Effector memory CD4-positive, alpha-beta T cell (primary cell): ENCODE data around the gene POM121.
A peak's percentile ranks its signal among the peaks of the same experiment; 100 is the strongest.
"Not testable (repeated sequence)": the region's sequence is repeated elsewhere in the genome, so short reads cannot be mapped to it uniquely, and the experiment has no call there.

Source experiments
- DNase-seq, 3 donors: peaks; one replicate each; pipeline ENCODE4 v3.0.0-alpha.2; 2020
- H3K27ac ChIP-seq: 2 replicates; pipeline ENCODE4 v1.7.0; 2013; ENCODE audit warnings: mild to moderate bottlenecking, low read length, moderate library complexity; ENCODE audit not compliant: insufficient read depth, poor library complexity, severe bottlenecking
- H3K27me3 ChIP-seq: replicated peaks from 2 replicates; pipeline ENCODE4 v1.7.0; 2013; ENCODE audit warnings: mild to moderate bottlenecking, low read length; ENCODE audit not compliant: insufficient read depth, control insufficient read depth, poor library complexity, severe bottlenecking
- H3K36me3 ChIP-seq: 2 replicates; pipeline ENCODE4 v1.7.0; 2013; ENCODE audit warnings: mild to moderate bottlenecking, low read length, moderate library complexity; ENCODE audit not compliant: control insufficient read depth, insufficient read depth
- H3K4me1 ChIP-seq: 2 replicates; pipeline ENCODE4 v1.7.0; 2013; ENCODE audit warnings: low read length, mild to moderate bottlenecking; ENCODE audit not compliant: control insufficient read depth, insufficient read depth, poor library complexity, severe bottlenecking
- H3K4me3 ChIP-seq: 2 replicates; pipeline ENCODE4 v1.7.0; 2013; ENCODE audit warnings: low read length, low read depth, mild to moderate bottlenecking; ENCODE audit not compliant: insufficient read depth, poor library complexity, severe bottlenecking
- H3K9me3 ChIP-seq: 2 replicates; pipeline ENCODE4 v1.7.0; 2013; ENCODE audit warnings: mild to moderate bottlenecking, low read length, moderate library complexity; ENCODE audit not compliant: control insufficient read depth

Gene POM121

GRCh38 chr7:72919256-72919775, 5.6 kb upstream of the POM121 start:
- Histone ChIP-seq H3K27me3 (no peaks in the 10 kb centered on the region), H3K9me3 (no peaks in the 10 kb centered on the region), H3K4me1 (peaks cover 4% of the 10 kb centered on the region), H3K27ac (no peak overlapping the region), H3K36me3 (no peaks in the 10 kb centered on the region), H3K4me3 (no peak overlapping the region)
- DNase-seq = no peak

GRCh38 chr7:72924386-72924732, 536 bp upstream of the POM121 start:
- peaks cover 13% of the 10 kb centered on the region for H3K4me1 ChIP-seq
- no peaks in the 10 kb centered on the region for H3K27me3 ChIP-seq
- no peaks in the 10 kb centered on the region for H3K9me3 ChIP-seq
- H3K36me3 ChIP-seq = peaks cover 21% of the 10 kb centered on the region
- no peak for DNase-seq
- H3K27ac ChIP-seq = peak overlapping the region; percentile 96
- peak overlapping the region; percentile 77 for H3K4me3 ChIP-seq

- no peak for DNase-seq
Measured at GRCh38 chr7:72925546-72926120, 738 bp downstream of the POM121 start.

GRCh38 chr7:72927791-72928190, 2.9 kb downstream of the POM121 start:
- not testable (repeated sequence) for H3K4me3 ChIP-seq, DNase-seq, H3K27ac ChIP-seq, H3K27me3 ChIP-seq, H3K9me3 ChIP-seq
- H3K36me3 ChIP-seq = peaks cover 33% of the 10 kb centered on the region
- H3K4me1 ChIP-seq = peaks cover 13% of the 10 kb centered on the region

More at GRCh38 chr7:72925546-72926120, 738 bp downstream of the POM121 start:
- H3K27ac ChIP-seq = peak overlapping the region; percentile 96
- no peaks in the 10 kb centered on the region for H3K27me3 ChIP-seq
- H3K4me3 ChIP-seq = peak overlapping the region; percentile 77
- H3K4me1 ChIP-seq = peaks cover 13% of the 10 kb centered on the region
- H3K9me3 ChIP-seq = no peaks in the 10 kb centered on the region
- H3K36me3 ChIP-seq = peaks cover 27% of the 10 kb centered on the region

GRCh38 chr7:72928216-72928615, 3.3 kb downstream of the POM121 start:
- not testable (repeated sequence) for H3K9me3 ChIP-seq, H3K27me3 ChIP-seq

GRCh38 chr7:72942022-72942705, 17.3 kb downstream of the POM121 start:
- H3K27ac ChIP-seq, DNase-seq, H3K9me3 ChIP-seq, H3K4me1 ChIP-seq, H3K4me3 ChIP-seq, H3K36me3 ChIP-seq, H3K27me3 ChIP-seq: not testable (repeated sequence)

More at GRCh38 chr7:72928216-72928615, 3.3 kb downstream of the POM121 start:
- DNase-seq, H3K27ac ChIP-seq, H3K4me3 ChIP-seq: not testable (repeated sequence)
- H3K4me1 ChIP-seq = peaks cover 13% of the 10 kb centered on the region
- H3K36me3 ChIP-seq = peaks cover 33% of the 10 kb centered on the region

GRCh38 chr7:72942956-72943355, 18.1 kb downstream of the POM121 start:
- not testable (repeated sequence) for H3K36me3 ChIP-seq, H3K4me3 ChIP-seq, H3K27ac ChIP-seq, H3K9me3 ChIP-seq, DNase-seq, H3K27me3 ChIP-seq, H3K4me1 ChIP-seq

GRCh38 chr7:72944937-72945336, 20.0 kb downstream of the POM121 start:
- H3K27me3 ChIP-seq, H3K9me3 ChIP-seq, H3K36me3 ChIP-seq, DNase-seq, H3K27ac ChIP-seq, H3K4me1 ChIP-seq, H3K4me3 ChIP-seq: not testable (repeated sequence)

- not testable (repeated sequence) for H3K27ac ChIP-seq, H3K4me1 ChIP-seq, DNase-seq, H3K4me3 ChIP-seq, H3K27me3 ChIP-seq, H3K36me3 ChIP-seq, H3K9me3 ChIP-seq
Measured at GRCh38 chr7:72945597-72945996, 20.7 kb downstream of the POM121 start.

GRCh38 chr7:72946130-72946745, 21.3 kb downstream of the POM121 start:
- not testable (repeated sequence) for H3K27me3 ChIP-seq, DNase-seq, H3K4me1 ChIP-seq, H3K9me3 ChIP-seq, H3K27ac ChIP-seq, H3K4me3 ChIP-seq, H3K36me3 ChIP-seq
